H54 (cell line): ENCODE measurements around the gene MEG3.

ENCODE experiments used
- DNase-seq: peaks from one replicate; pipeline ENCODE4 v3.0.0; 2011; ENCODE audit warnings: low spot score, mixed read lengths; ENCODE audit not compliant: insufficient read length
- FAIRE-seq: peaks from 3 replicates; lab custom pipeline; 2011; peaks lifted over from hg19 to GRCh38; lab: Jason Lieb, UNC
- POLR2A ChIP-seq: IDR thresholded peaks from 2 replicates; pipeline ENCODE4 v1.6.1; 2011; ENCODE audit warnings: low read depth, mild to moderate bottlenecking, low read length

MEG3 gene

GRCh38 chr14:100873096-100873482, 47.2 kb downstream of the MEG3 start:
- TF ChIP-seq POLR2A: no peak
- DNase-seq (no peak), FAIRE-seq (no peak)

DNA sequence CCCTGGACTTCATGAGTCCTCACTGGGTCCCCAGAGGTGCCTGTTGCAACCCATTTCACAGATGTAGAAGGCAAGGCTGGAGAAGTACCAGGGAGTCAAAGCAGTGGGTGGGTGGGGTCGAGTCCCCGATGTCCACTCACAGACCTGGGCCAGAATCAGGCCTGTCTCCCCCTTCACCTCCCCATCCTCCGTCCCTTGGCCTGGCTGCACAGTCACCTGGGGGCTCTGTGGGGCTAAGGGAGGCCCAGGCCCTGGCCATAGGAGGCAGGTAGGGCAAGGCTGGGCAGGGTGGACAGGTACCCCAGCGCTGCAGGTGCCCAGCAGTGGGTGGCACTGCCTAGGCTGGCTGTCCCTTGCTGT, 48.1 kb downstream of the MEG3 start:
- no peak for TF ChIP-seq POLR2A
- DNase-seq (no peak), FAIRE-seq (no peak)

DNA sequence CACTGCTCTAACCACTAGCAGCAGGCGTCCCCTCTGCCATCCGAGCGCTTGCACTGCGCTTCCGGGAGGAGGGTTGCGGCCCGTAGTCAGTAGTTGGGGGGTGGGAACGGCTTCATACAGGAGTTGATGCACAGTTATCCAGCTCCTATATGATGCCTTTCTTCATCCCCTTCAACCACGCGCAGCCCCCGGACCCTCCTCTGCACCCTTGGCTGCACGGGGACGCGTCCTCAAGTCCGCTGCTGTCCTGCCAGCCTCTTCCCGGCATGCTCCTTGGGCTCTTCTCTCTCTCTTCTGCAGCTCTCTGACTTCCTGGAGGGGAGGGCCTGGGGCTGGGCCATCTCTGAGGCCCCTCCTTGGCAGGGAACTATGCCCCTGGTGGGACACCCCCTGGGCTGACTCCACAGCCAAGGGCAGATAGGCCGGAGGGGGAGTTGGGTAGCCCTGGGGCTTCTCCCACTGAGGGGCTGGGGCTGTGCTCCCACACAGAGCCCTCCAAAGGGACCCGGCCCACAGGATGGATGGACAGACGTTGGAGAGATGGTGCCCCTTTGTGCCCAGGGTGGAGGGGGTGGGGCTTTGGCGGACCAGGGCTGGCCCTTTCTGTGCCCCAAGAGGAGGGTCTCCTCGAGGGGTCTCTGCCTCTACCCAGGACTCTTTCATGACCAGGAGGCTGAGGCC, 48.6 kb downstream of the MEG3 start:
- DNase-seq (no peak), FAIRE-seq (no peak)
- TF ChIP-seq POLR2A: no peak

- TF ChIP-seq POLR2A: no peak
- FAIRE-seq (no peak), DNase-seq (no peak)
These were observed 49.2 kb downstream of the MEG3 start for GRCh38 chr14:100875126-100875525.

GRCh38 chr14:100875861-100876590, 50.1 kb downstream of the MEG3 start:
- FAIRE-seq (no peak), DNase-seq (no peak)
- TF ChIP-seq POLR2A: no peak

GRCh38 chr14:100878271-100879146, 52.6 kb downstream of the MEG3 start:
- no peak for TF ChIP-seq POLR2A
- no peak for FAIRE-seq

DNA sequence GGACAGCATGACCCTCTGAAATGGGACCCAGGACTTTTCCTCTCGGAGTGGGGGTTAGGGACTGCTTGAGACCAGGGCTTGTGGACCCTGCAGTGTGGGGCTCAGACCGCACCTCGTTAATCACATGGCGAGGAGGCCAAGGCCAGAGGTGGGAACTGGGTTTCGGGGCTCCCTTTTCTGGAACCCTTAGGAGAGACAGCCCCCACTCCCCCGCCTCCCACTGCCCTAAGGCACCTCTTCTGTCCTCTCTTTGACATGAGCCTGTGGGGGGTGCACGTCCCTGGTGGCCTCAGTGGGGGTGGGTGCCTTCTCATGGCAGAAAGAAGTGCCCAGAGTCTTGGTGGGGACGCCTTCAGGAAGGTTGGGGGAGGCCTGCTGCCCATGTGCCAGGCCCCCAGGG, 53.3 kb downstream of the MEG3 start:
- FAIRE-seq (no peak), DNase-seq (no peak)
- no peak for TF ChIP-seq POLR2A

More at GRCh38 chr14:100878271-100879146, 52.6 kb downstream of the MEG3 start:
- DNase-seq: no peak

GRCh38 chr14:100879782-100880181, 53.9 kb downstream of the MEG3 start:
- TF ChIP-seq POLR2A: no peak
- DNase-seq (no peak), FAIRE-seq (no peak)

DNA sequence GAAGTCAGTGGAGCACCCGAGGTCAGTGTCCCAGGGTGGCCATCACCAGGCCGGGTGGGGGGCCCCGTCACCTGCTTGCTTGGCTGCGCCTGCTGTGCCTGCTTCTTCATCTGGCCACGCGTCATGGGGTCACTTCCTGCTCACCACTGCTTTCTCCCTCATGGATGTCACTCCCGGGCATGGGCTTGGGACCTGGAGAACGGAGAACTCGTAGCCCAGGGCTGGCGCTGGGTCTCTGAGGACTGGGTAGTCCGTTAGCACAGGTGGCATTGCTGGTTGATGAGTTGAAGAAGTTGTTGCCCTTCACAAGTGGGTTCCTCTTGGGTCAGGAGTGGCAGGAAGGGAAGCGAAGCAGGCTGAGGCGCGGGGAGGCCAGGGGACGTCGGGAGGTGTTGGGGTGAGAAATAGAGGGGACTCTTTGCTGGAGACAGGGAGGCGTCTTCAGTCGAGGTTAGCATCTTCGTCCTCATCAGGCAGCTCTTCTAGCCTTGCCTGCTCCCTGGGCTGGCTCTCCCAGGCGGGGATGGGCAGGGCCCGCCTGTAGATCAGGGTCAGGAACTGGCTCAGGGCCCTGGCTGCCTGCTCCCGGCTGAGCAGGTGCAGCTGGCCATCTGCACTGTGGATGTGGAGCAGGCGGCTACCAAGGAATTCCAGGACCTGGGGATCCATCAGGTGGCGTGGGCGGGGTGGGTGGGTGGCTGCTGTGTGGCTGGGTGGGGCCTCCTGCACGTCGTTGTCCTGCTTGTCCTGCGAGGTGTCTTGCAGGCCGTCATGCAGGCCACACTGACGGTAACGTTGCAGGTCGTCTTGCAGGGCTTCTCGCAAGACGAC, 54.6 kb downstream of the MEG3 start:
- no peak for DNase-seq
- FAIRE-seq: no peak
- TF ChIP-seq POLR2A: no peak

DNA sequence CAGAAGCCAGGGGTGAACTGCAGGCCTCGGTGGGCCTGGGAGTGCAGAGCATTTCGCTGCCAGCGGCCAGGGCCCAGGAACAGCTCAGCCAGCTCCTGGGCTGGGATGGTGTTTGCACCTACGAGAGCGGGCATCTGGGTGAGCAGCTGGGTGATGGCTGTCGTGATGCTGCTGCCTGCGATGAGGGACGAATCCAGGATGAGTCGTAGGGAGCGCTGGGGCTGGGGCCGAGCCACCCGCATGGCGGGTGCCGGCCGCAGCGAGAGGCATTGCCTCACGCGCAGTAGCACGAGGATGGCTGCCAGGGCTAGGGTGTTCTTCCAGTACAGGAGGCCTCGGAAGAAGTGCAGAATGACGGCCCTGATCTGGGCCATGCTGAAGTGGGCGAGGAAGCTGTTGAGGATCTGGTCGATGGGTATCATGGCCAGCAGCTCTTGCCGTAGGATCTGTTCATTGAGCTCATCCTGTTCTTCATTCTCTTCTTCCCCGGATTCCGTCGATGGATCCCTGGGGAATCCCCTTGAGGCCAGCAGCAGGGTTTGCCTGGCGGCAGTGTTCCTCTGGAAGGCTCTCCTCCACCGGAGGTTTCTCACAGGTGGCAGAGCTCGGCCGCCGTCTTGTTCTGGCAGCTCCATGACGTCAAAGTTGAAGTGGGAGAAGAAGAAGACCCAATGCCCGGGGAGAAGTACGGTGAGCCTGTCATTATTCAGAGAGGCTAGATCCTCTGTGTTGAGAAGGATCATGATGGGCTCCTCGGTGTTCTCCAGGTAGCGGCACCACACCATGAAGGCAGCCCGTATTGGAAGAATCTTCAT, 55.5 kb downstream of the MEG3 start:
- no peak for DNase-seq
- no peak for FAIRE-seq
- TF ChIP-seq POLR2A: no peak

DNA sequence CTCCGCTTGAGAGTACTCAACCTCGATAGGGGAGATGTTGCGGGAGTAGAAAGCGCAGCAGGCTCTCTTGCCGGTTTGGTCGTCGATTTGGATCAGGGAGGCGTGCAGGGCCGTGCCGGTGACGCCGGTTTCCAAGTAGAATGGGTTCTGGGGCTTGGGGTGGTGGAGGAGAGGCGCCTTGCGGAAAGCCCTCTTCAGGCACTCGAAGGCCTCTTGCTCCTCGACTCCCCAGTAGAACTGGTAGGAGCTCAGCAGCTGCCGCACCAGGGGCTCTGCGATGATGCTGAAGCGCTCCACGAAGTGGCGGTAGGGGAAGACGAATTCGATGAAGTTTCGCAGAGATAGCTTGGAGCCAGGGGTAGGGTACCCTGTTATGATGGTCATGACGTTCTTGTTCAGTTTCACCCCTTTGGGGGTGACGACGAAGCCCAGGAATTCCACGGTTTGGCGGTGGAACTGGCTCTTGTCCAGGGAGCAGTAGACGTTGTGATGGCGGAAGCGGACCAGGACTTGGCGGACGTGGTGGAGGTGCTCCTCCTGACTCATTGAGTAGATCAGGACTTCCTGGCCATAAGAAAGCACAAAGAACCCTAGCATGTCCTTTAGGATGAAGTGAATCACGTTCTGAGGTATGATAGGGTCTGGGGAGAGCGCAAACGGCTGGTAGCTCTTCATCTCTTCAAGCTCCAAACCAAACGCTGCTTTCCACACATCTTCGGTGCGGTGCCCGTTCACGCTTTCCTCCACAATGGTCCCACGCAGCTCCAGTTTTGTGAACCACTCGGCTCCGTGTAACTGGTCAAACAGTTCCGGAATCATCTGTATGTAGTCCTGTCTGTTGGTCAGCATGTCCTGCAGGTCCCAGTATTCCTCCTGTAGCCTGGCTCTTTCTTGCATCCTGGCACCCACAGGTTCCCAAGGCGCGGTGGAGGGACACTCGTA, 56.4 kb downstream of the MEG3 start:
- no peak for FAIRE-seq
- no peak for TF ChIP-seq POLR2A

More for the DNA sequence above, 56.4 kb downstream of the MEG3 start:
- DNase-seq: no peak
